HG02588 (cell line): Measurements from ENCODE around the gene C1QA.
"Not testable (repeated sequence)": the region's sequence is repeated elsewhere in the genome, so short reads cannot be mapped to it uniquely, and the experiment has no call there.

Experiments used
- ATAC-seq: cut with Tn5 transposase; IDR thresholded peaks from one replicate; pipeline ENCODE4 v1.9.1; 2021; ENCODE audit warnings: mild to moderate bottlenecking, moderate library complexity; ENCODE audit not compliant: unreplicated experiment

C1QA gene

GRCh38 chr1:22671999-22672398 lies 35.6 kb downstream of the C1QA start:
- ATAC-seq = no peak

- no peak for ATAC-seq
Measured at GRCh38 chr1:22673486-22674409, 37.3 kb downstream of the C1QA start.

- ATAC-seq = no peak
Measured at GRCh38 chr1:22674410-22674749, 38.0 kb downstream of the C1QA start.

- ATAC-seq = not testable (repeated sequence)
Measured at GRCh38 chr1:22676151-22676550, 39.7 kb downstream of the C1QA start.

- ATAC-seq = no peak
Measured at GRCh38 chr1:22676916-22677583, 40.6 kb downstream of the C1QA start.

- ATAC-seq = no peak
Measured at GRCh38 chr1:22677931-22678896, 41.8 kb downstream of the C1QA start.

- no peak for ATAC-seq
Measured at GRCh38 chr1:22680726-22681125, 44.3 kb downstream of the C1QA start.

GRCh38 chr1:22681556-22682276 lies 45.3 kb downstream of the C1QA start:
- ATAC-seq = no peak

- ATAC-seq = no peak
Measured at GRCh38 chr1:22683547-22683946, 47.1 kb downstream of the C1QA start.

GRCh38 chr1:22685591-22686059 lies 49.2 kb downstream of the C1QA start:
- no peak for ATAC-seq

GRCh38 chr1:22687191-22687590 lies 50.8 kb downstream of the C1QA start:
- ATAC-seq = no peak

- no peak for ATAC-seq
Measured at GRCh38 chr1:22688466-22688865, 52.0 kb downstream of the C1QA start.
